H1 (cell line): ENCODE measurements around the gene SH3PXD2A. TPM values are rescaled to one million over a fixed set of nuclear protein-coding genes. Genes with fewer than 3 reads are reported as not detected.

Experiments
- CTCF ChIA-PET: fragments of 300-600 bp; sonication (Branson Sonifier 250); formaldehyde crosslinking; loops from one replicate; lab custom pipeline; 2021; ENCODE audit not compliant: partially characterized antibody; lab: Charles Lee
- POLR2A ChIA-PET: fragments of 300-600 bp; sonication (Branson Sonifier 250); formaldehyde crosslinking; loops from one replicate; lab custom pipeline; 2021; ENCODE audit warnings: inconsistent platforms; ENCODE audit not compliant: partially characterized antibody; lab: Charles Lee
- DNase-seq, 2 experiments: peaks; one replicate each; pipeline versions ENCODE4 v3.0.0 to v3.0.0-alpha.2; 2010 to 2022; ENCODE audit warnings: low spot score in 2 of 2, low read depth in 1 of 2, mixed read lengths in 1 of 2
- FAIRE-seq: peaks from 2 replicates; lab custom pipeline; 2011; peaks lifted over from hg19 to GRCh38; lab: Jason Lieb, UNC
- H2AFZ ChIP-seq: 2 replicates; pipeline ENCODE4 v1.8.1; 2012; ENCODE audit warnings: low read length, inconsistent platforms
- H2AK5ac ChIP-seq: 2 replicates; pipeline ENCODE4 v1.6.1; 2013; ENCODE audit warnings: low read depth, low read length
- H2BK120ac ChIP-seq: replicated peaks from 2 replicates; pipeline ENCODE3; 2013; ENCODE audit warnings: low read depth, low read length, inconsistent platforms
- H2BK12ac ChIP-seq: 2 replicates; pipeline ENCODE4 v1.6.1; 2013; ENCODE audit warnings: low read depth, low read length
- H2BK15ac ChIP-seq: 2 replicates; pipeline ENCODE4 v1.6.1; 2013; ENCODE audit warnings: low read length
- H2BK20ac ChIP-seq: 2 replicates; pipeline ENCODE4 v1.6.1; 2013; ENCODE audit warnings: low read length
- H2BK5ac ChIP-seq: 2 replicates; pipeline ENCODE4 v1.6.1; 2013; ENCODE audit warnings: low read depth, low read length
- H3K14ac ChIP-seq: 2 replicates; pipeline ENCODE4 v1.6.1; 2013; ENCODE audit warnings: inconsistent platforms; ENCODE audit not compliant: insufficient read length
- H3K18ac ChIP-seq: 2 replicates; pipeline ENCODE4 v1.6.1; 2013; ENCODE audit warnings: low read length; ENCODE audit errors: extremely low read depth
- H3K23ac ChIP-seq: 2 replicates; pipeline ENCODE4 v1.6.1; 2013; ENCODE audit warnings: inconsistent platforms; ENCODE audit not compliant: insufficient read length
- H3K23me2 ChIP-seq: 2 replicates; pipeline ENCODE4 v1.6.1; 2013; ENCODE audit warnings: low read depth, low read length
- H3K27ac ChIP-seq: 2 replicates; pipeline ENCODE4 v1.6.1; 2011; ENCODE audit warnings: low read depth, low read length, inconsistent platforms
- H3K27me3 ChIP-seq, 4 experiments: replicated peaks in 1 of 4; 1 replicate in 1 of 4; 2 replicates in 3 of 4; pipeline versions ENCODE4 v1.6.1 to v1.8.1; 2011 to 2013; ENCODE audit warnings: low read length in 3 of 4, mild to moderate bottlenecking in 3 of 4, inconsistent platforms in 2 of 4, mixed read lengths in 2 of 4, moderate library complexity in 1 of 4; ENCODE audit not compliant: control insufficient read depth in 3 of 4, insufficient read depth in 3 of 4; ENCODE audit errors: extremely low read depth in 1 of 4
- H3K36me3 ChIP-seq, 4 experiments: 2 replicates each; pipeline versions ENCODE4 v1.6.1 to v1.8.1; 2011 to 2013; ENCODE audit warnings: mild to moderate bottlenecking in 4 of 4, low read length in 3 of 4, moderate library complexity in 2 of 4, control low read depth in 1 of 4, inconsistent platforms in 1 of 4; ENCODE audit not compliant: insufficient read depth in 4 of 4, control insufficient read depth in 2 of 4
- H3K4ac ChIP-seq: replicated peaks from 2 replicates; pipeline ENCODE3; 2013; ENCODE audit warnings: low read length, low read depth, mixed read lengths, inconsistent platforms; ENCODE audit not compliant: insufficient read length
- H3K4me1 ChIP-seq, 4 experiments: replicated peaks in 1 of 4; 1 replicate in 1 of 4; 2 replicates in 3 of 4; pipeline versions ENCODE4 v1.6.1 to v1.8.1; 2011 to 2013; ENCODE audit warnings: low read length in 3 of 4, inconsistent platforms in 2 of 4, mixed read lengths in 1 of 4; ENCODE audit not compliant: insufficient read depth in 4 of 4, control insufficient read depth in 3 of 4
- H3K4me2 ChIP-seq, 2 experiments: 2 replicates each; pipeline versions ENCODE4 v1.6.1 to v1.8.1; 2011 to 2013; ENCODE audit warnings: low read depth in 2 of 2, low read length in 2 of 2, control low read depth in 1 of 2, inconsistent platforms in 1 of 2, mild to moderate bottlenecking in 1 of 2; ENCODE audit not compliant: insufficient read depth in 1 of 2
- H3K4me3 ChIP-seq, 4 experiments: fragments of 200-600, 300-600 bp in 1 of 4; sonication (generic), shearing (Covaris generic), sonication (Bioruptor Twin) in 1 of 4; 2 replicates each; pipeline versions ENCODE4 v1.5.1 to v1.8.1; 2011 to 2016; ENCODE audit warnings: low read length in 4 of 4, low read depth in 3 of 4, control low read depth in 2 of 4, inconsistent platforms in 2 of 4, mild to moderate bottlenecking in 2 of 4, mixed read lengths in 1 of 4, moderate library complexity in 1 of 4; ENCODE audit not compliant: insufficient read depth in 2 of 4; ENCODE audit errors: extremely low read depth in 1 of 4
- H3K56ac ChIP-seq: replicated peaks from 2 replicates; pipeline ENCODE3; 2013; ENCODE audit warnings: low read depth, mild to moderate bottlenecking, mixed read lengths, low read length, inconsistent platforms; ENCODE audit not compliant: insufficient read length
- H3K79me1 ChIP-seq: 2 replicates; pipeline ENCODE4 v1.6.1; 2013; ENCODE audit warnings: low read depth, low read length, control low read depth
- H3K79me2 ChIP-seq, 2 experiments: 2 replicates each; pipeline versions ENCODE4 v1.6.1 to v1.8.1; 2012 to 2013; ENCODE audit warnings: low read length in 2 of 2, mild to moderate bottlenecking in 2 of 2, inconsistent platforms in 1 of 2; ENCODE audit not compliant: insufficient read depth in 2 of 2, control insufficient read depth in 1 of 2
- H3K9ac ChIP-seq, 4 experiments: replicated peaks in 1 of 4; 1 replicate in 1 of 4; 2 replicates in 3 of 4; pipeline versions ENCODE4 v1.6.1 to v1.8.1; 2011 to 2013; ENCODE audit warnings: low read depth in 3 of 4, low read length in 3 of 4, control low read depth in 2 of 4, mild to moderate bottlenecking in 2 of 4, moderate library complexity in 2 of 4, inconsistent platforms in 1 of 4; ENCODE audit errors: extremely low read depth in 1 of 4
- H3K9me3 ChIP-seq, 2 experiments: 2 replicates each; pipeline versions ENCODE4 v1.6.1 to v1.8.1; 2012 to 2013; ENCODE audit warnings: mild to moderate bottlenecking in 2 of 2, moderate library complexity in 2 of 2, control low read depth in 1 of 2, inconsistent platforms in 1 of 2, low read depth in 1 of 2, low read length in 1 of 2, mixed read lengths in 1 of 2; ENCODE audit not compliant: insufficient read depth in 2 of 2
- H4K20me1 ChIP-seq, 2 experiments: replicated peaks in 1 of 2; 2 replicates each; pipeline versions ENCODE3 to v1.8.1; 2011 to 2013; ENCODE audit warnings: inconsistent platforms in 2 of 2, low read length in 2 of 2, mild to moderate bottlenecking in 1 of 2; ENCODE audit not compliant: insufficient read depth in 2 of 2, control insufficient read depth in 1 of 2
- H4K5ac ChIP-seq: 2 replicates; pipeline ENCODE4 v1.6.1; 2013; ENCODE audit warnings: low read length, low read depth, mixed read lengths, inconsistent platforms; ENCODE audit not compliant: insufficient read length
- H4K8ac ChIP-seq: 2 replicates; pipeline ENCODE4 v1.8.0; 2013; ENCODE audit warnings: mild to moderate bottlenecking, moderate library complexity, low read length, inconsistent platforms; ENCODE audit not compliant: insufficient read depth; ENCODE audit errors: extremely low read depth
- H4K91ac ChIP-seq: replicated peaks from 2 replicates; pipeline ENCODE3; 2013; ENCODE audit warnings: low read length, mixed read lengths, inconsistent platforms; ENCODE audit not compliant: insufficient read length
- BACH1 ChIP-seq: IDR thresholded peaks from 2 replicates; pipeline ENCODE4 v1.6.1; 2012; ENCODE audit warnings: low read length, improper control_type of control experiment
- EP300 ChIP-seq, 2 experiments: IDR thresholded peaks; 1 replicate in 1 of 2; 2 replicates in 1 of 2; pipeline ENCODE4 v1.6.1; 2011 to 2012; ENCODE audit warnings: low read depth in 2 of 2, low read length in 2 of 2, mild to moderate bottlenecking in 2 of 2, borderline replicate concordance in 1 of 2, inconsistent platforms in 1 of 2, moderate library complexity in 1 of 2
- EZH2 ChIP-seq: fragments of 200-600 bp; sonication (generic); IDR thresholded peaks from 2 replicates; pipeline ENCODE4 v1.7.1; 2012; ENCODE audit warnings: low read depth, mild to moderate bottlenecking, moderate library complexity, low read length, inconsistent platforms; ENCODE audit not compliant: severe bottlenecking
- MAFK ChIP-seq: IDR thresholded peaks from 2 replicates; pipeline ENCODE4 v1.6.1; 2012; ENCODE audit warnings: low read depth, mild to moderate bottlenecking, improper control_type of control experiment, low read length
- PHF8 ChIP-seq: fragments of 200-600 bp; sonication (generic); conservative IDR thresholded peaks from 2 replicates; pipeline ENCODE4 v1.7.1; 2012; ENCODE audit warnings: low read depth, mild to moderate bottlenecking, inconsistent platforms, low read length, moderate library complexity
- POLR2A ChIP-seq, 2 experiments: IDR thresholded peaks; 1 replicate in 1 of 2; 2 replicates in 1 of 2; pipeline ENCODE4 v1.6.1; 2011; ENCODE audit warnings: low read depth in 2 of 2, low read length in 2 of 2, mild to moderate bottlenecking in 2 of 2; ENCODE audit errors: control extremely low read depth in 1 of 2
- SIN3A ChIP-seq, 2 experiments: IDR thresholded peaks in 1 of 2; conservative IDR thresholded peaks in 1 of 2; 2 replicates each; pipeline ENCODE4 v1.6.1; 2011 to 2012; ENCODE audit warnings: low read length in 2 of 2, improper control_type of control experiment in 1 of 2, low read depth in 1 of 2, mild to moderate bottlenecking in 1 of 2
- SP1 ChIP-seq: IDR thresholded peaks from 2 replicates; pipeline ENCODE4 v1.6.1; 2011; ENCODE audit warnings: low read depth, low read length
- SUZ12 ChIP-seq: fragments of 200-600 bp; sonication (generic); IDR thresholded peaks from 2 replicates; pipeline ENCODE4 v1.6.1; 2012; ENCODE audit warnings: mild to moderate bottlenecking, inconsistent platforms, low read length, moderate library complexity, mixed read lengths
- TBP ChIP-seq: IDR thresholded peaks from 2 replicates; pipeline ENCODE4 v1.6.1; 2011; ENCODE audit warnings: low read depth, low read length, improper control_type of control experiment
- TEAD4 ChIP-seq: IDR thresholded peaks from 2 replicates; pipeline ENCODE4 v1.6.1; 2012; ENCODE audit warnings: low read depth, low read length, inconsistent platforms, mixed read lengths
- WGBS, 2 experiments: shearing (Covaris generic) in 1 of 2; methylation state at CpG; one replicate each; pipeline versions ENCODE4 v1.1.6 to v1.1.7; 2013 to 2015; ENCODE audit warnings: low lambda C conversion rate in 2 of 2, mixed read lengths in 2 of 2, inconsistent platforms in 1 of 2, low coverage in 1 of 2, missing lambda C conversion rate in 1 of 2; ENCODE audit not compliant: insufficient replicate concordance in 2 of 2, insufficient coverage in 1 of 2, insufficient read length in 1 of 2; ENCODE audit errors: extremely low coverage in 1 of 2, missing lambda C conversion rate in 1 of 2; 5-methylcytosine and 5-hydroxymethylcytosine counted together
- polyA plus RNA-seq, 7 experiments: library from polyadenylated mRNA; depleted of rRNA in 3 of 7; stranded (reverse) in 5 of 7; unstranded in 2 of 7; fragments of >200 nt in 5 of 7; fragments of 200-250 nt in 2 of 7; gene quantifications; 1 replicate in 5 of 7; 2 replicates in 1 of 7; 4 replicates in 1 of 7; pipeline versions ENCODE4 v1.2.1 to v1.2.3, GENCODE V29; 2011 to 2013; ENCODE audit warnings: missing spikeins in 2 of 7, mixed read lengths in 2 of 7
- total RNA-seq: library from RNA; stranded (reverse); fragmentation: NEBNext Ultra II Directional; extraction: Animal tissue kit (Norgen Biotek cat#: 25700); gene quantifications from 2 replicates; pipeline ENCODE4 v1.2.1, GENCODE V29; 2021

SH3PXD2A gene
- total and polyA plus RNA-seq, 2 of the 8 experiments (the other 6 are each of a cell fraction or from before 2014, with no cell fraction given) = 5.4 to 16.3 TPM

DNA sequence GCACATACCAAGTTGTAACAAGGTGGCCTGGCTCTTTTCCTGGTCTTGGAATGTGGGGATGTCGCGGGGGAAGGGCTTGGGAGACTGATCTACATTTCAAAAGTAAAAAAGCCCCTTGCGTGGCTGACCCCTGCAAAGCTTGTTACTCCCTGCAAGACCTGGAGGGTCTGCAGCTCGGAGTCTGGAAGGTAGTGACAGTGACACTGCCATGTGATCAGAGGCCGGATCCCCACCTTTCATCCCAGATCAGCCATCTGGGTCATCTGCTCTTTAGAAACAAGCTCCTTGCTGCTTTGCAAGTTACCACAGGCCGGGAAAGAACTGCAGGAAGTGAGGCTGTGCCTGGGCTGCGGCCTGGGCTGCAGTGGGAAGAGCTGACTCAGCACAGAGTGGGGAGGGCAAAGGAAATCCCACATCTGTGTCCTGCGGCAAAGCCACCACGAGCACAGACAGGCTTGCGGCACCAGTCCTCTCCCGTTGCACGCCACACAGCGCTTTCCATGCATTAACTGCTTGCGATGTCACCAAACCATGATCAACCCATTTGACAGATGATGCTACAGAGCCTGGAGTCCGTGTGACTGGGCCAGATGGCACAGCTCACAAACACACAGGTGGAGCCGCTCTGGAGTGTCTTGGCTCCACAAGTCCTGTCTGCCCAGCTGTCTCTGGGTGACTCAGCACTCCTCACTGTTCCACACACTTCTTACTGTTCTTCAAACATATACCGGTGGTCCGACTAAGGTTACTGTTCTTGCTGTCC lies 97.7 kb downstream of the SH3PXD2A start:
- 0 out of 2 replicates have a peak overlapping the region, but pooled peaks have one; percentile 2 for H2BK15ac ChIP-seq
- H3K36me3 ChIP-seq = no peaks in the 10 kb centered on the region
- H4K20me1 ChIP-seq = no peaks in the 10 kb centered on the region
- peak overlapping the region; percentile 28 for H4K91ac ChIP-seq
- no peaks in the 10 kb centered on the region for H3K27me3 ChIP-seq
- H4K5ac ChIP-seq = no peak overlapping the region
- no peak overlapping the region for H3K4ac ChIP-seq
- H2AFZ ChIP-seq = no peak overlapping the region
- peak overlapping the region; percentile 14; the same call in 1 of the 2 replicates for H3K18ac ChIP-seq
- no peak overlapping the region for H3K23ac ChIP-seq
- H3K14ac ChIP-seq = no peak overlapping the region
- no peak for FAIRE-seq
- no peak overlapping the region for H2AK5ac ChIP-seq
- peak overlapping the region; percentile 57; the same call in 1 of the 2 replicates for H2BK20ac ChIP-seq
- CTCF ChIA-PET = interaction anchor here (0.9 to 16.1 kb wide), 18 partner anchors 8 to 99 kb away, joined by 3 to 304 read pairs (median 4); no protein-coding TSS in a partner anchor
- no peak overlapping the region for H3K56ac ChIP-seq
- no peaks in the 10 kb centered on the region for H3K79me1 ChIP-seq
- peaks cover 7 to 16% (median 11%) of the 10 kb centered on the region in 4 experiments for H3K4me1 ChIP-seq
- no peak for DNase-seq
- H2BK12ac ChIP-seq = peak overlapping the region; percentile 72; the same call in 1 of the 2 replicates
- no peak overlapping the region; a peak in 1 of 7 replicates for H3K9ac ChIP-seq
- H3K23me2 ChIP-seq = no peaks in the 10 kb centered on the region
- H3K9me3 ChIP-seq = no peaks in the 10 kb centered on the region
- WGBS, 2 experiments = 67% methylated on average over 18 of the region's 18 CpGs; no CpG with 5 or more reads in 1 of the 2 experiments
- peak overlapping the region; percentile 6 for H2BK5ac ChIP-seq
- H4K8ac ChIP-seq = no peak overlapping the region; the same call in 1 of the 2 replicates
- H3K79me2 ChIP-seq = no peaks in the 10 kb centered on the region
- H2BK120ac ChIP-seq = no peak overlapping the region
- H3K27ac ChIP-seq = no peak overlapping the region
- POLR2A ChIA-PET = interaction anchor here (0.7 to 1.2 kb wide), 5 partner anchors 10 to 19 kb away, joined by 3 to 4 read pairs (median 3); no protein-coding TSS in a partner anchor
- H3K4me3 ChIP-seq = peak overlapping the region in 2 of 4 experiments; percentile 3 to 15; a peak in 2 of 8 replicates
- peak overlapping the region; percentile 35 to 47 for H3K4me2 ChIP-seq
- no peak for TF ChIP-seq TBP
- no peak for TF ChIP-seq EZH2
- TF ChIP-seq EP300 (IDR thresholded peaks at IDR 0.05; ENCODE audit: borderline replicate concordance in 1 of 2, low read depth in 2 of 2, low read length in 2 of 2) = no peak
- TF ChIP-seq PHF8 = no peak
- no peak for TF ChIP-seq SUZ12
- TF ChIP-seq SP1 = peak; percentile 51; the same call in 1 of the 2 replicates
- TF ChIP-seq MAFK = peak; percentile 96
- no peak for TF ChIP-seq SIN3A (conservative IDR thresholded peaks at IDR 0.05 in 1 of 2, IDR thresholded peaks at IDR 0.05 in 1 of 2; ENCODE audit: low read depth in 1 of 2, low read length in 2 of 2)
- no peak for TF ChIP-seq POLR2A (IDR thresholded peaks at IDR 0.05; ENCODE audit: control extremely low read depth in 1 of 2, low read depth in 2 of 2, low read length in 2 of 2)
- peak; percentile 85 for TF ChIP-seq TEAD4
- TF ChIP-seq BACH1 = peak; percentile 82; the same call in 1 of the 2 replicates
